Measurements from ENCODE around the gene TAOK3. TPM values are rescaled to one million over a fixed set of nuclear protein-coding genes. Genes with fewer than 3 reads are reported as not detected.

The TAOK3 gene
- total and polyA plus RNA-seq, 2 of the 4 experiments (the other 2 are of a cell fraction), result 26.3 to 54.5 TPM

GRCh38 chr12:118311666-118312065, 61.0 kb downstream of the TAOK3 start:
- Histone ChIP-seq H3K9me1 (ENCODE audit: insufficient read depth, low read length) (peaks cover 4% of the 10 kb centered on the region), H2BK5ac (ENCODE audit: low read depth, low read length, poor library complexity, severe bottlenecking) (peak overlapping the region; percentile 29), H3K4me1 (ENCODE audit: control insufficient read depth, insufficient read depth, low read length) (peaks cover 6% of the 10 kb centered on the region), H3K4ac (ENCODE audit: low read depth, low read length) (peak overlapping the region; percentile 60; the same call in 1 of the 2 replicates), H2BK120ac (ENCODE audit: low read depth, low read length) (peak overlapping the region; percentile 68; the same call in 1 of the 2 replicates), H3K14ac (replicated peaks; ENCODE audit: low read depth, low read length) (no peak overlapping the region; the same call in 1 of the 2 replicates), H3K4me2 (ENCODE audit: low read depth, low read length) (no peak overlapping the region), H3K9ac (ENCODE audit: low read depth, low read length) (no peak overlapping the region), H3K4me3 (ENCODE audit: insufficient read depth, low read depth, low read length) (no peak overlapping the region), H3K36me3 (ENCODE audit: control insufficient read depth, insufficient read depth, low read length) (no peaks in the 10 kb centered on the region; the same call in 1 of the 2 replicates), H2AK9ac (replicated peaks; ENCODE audit: low read depth, low read length, poor library complexity) (no peak overlapping the region), H3K27ac (ENCODE audit: insufficient read depth, low read length) (no peak overlapping the region), H2AFZ (replicated peaks; ENCODE audit: low read length, poor library complexity) (no peak overlapping the region), H3K56ac (ENCODE audit: extremely low read depth, insufficient read depth, low read length) (no peak overlapping the region), H4K91ac (ENCODE audit: insufficient read depth, low read depth, low read length) (peak overlapping the region; percentile 31; the same call in 1 of the 2 replicates), H2AK5ac (ENCODE audit: low read depth, low read length) (no peak overlapping the region), H4K5ac (ENCODE audit: low read depth, low read length) (no peak overlapping the region; the same call in 1 of the 2 replicates), H3K9me3 (ENCODE audit: control insufficient read depth, insufficient read depth, low read length) (no peaks in the 10 kb centered on the region), H4K8ac (ENCODE audit: low read depth in 2 of 2, low read length in 2 of 2) (peak overlapping the region in 1 of 2 experiments; percentile 19; a peak in 1 of 4 replicates), H3K18ac (ENCODE audit: low read depth, low read length) (peak overlapping the region; percentile 52; the same call in 1 of the 2 replicates), H3K79me1 (ENCODE audit: low read depth in 1 of 2, low read length in 2 of 2) (peaks cover 14 to 39% of the 10 kb centered on the region in 2 experiments; a peak in 3 of 4 replicates), H2BK15ac (ENCODE audit: low read depth, low read length) (no peak overlapping the region), H2BK20ac (ENCODE audit: low read depth, low read length) (0 out of 2 replicates have a peak overlapping the region, but pooled peaks have one; percentile 14), H3K23ac (ENCODE audit: low read depth, low read length) (0 out of 2 replicates have a peak overlapping the region, but pooled peaks have one; percentile 38), H4K20me1 (ENCODE audit: insufficient read depth, low read length) (peaks cover 4% of the 10 kb centered on the region; the same call in 1 of the 2 replicates), H3K27me3 (ENCODE audit: control insufficient read depth, insufficient read depth, low read length) (no peaks in the 10 kb centered on the region)
- no CpG with 5 or more reads among the region's 2 CpGs for WGBS, 2 experiments (ENCODE audit: extremely low coverage in 2 of 2, insufficient read length in 1 of 2)
- no peak for TF ChIP-seq BHLHE40 (IDR thresholded peaks at IDR 0.05; ENCODE audit: low read depth, low read length)
- TF ChIP-seq CTCF (conservative IDR thresholded peaks at IDR 0.05; ENCODE audit: low read depth, low read length), result no peak
- TF ChIP-seq CHD1 (IDR thresholded peaks at IDR 0.05; ENCODE audit: low read depth, low read length), result no peak
- TF ChIP-seq RFX5 (IDR thresholded peaks at IDR 0.05; ENCODE audit: low read depth, low read length), result no peak
- no peak for TF ChIP-seq POLR2A (IDR thresholded peaks at IDR 0.05; ENCODE audit: low read depth, low read length)
- no peak for TF ChIP-seq RAD21 (IDR thresholded peaks at IDR 0.05; ENCODE audit: low read length)
- TF ChIP-seq MAZ (IDR thresholded peaks at IDR 0.05; ENCODE audit: borderline replicate concordance, low read depth, low read length), result no peak
- TF ChIP-seq RCOR1 (IDR thresholded peaks at IDR 0.05; ENCODE audit: insufficient replicate concordance, low read length), result no peak
- TF ChIP-seq FOS (IDR thresholded peaks at IDR 0.05; ENCODE audit: low read depth, low read length), result no peak
- no peak for TF ChIP-seq NFE2L2 (IDR thresholded peaks at IDR 0.05; ENCODE audit: low read depth, low read length)
- TF ChIP-seq CEBPB (IDR thresholded peaks at IDR 0.05; ENCODE audit: low read depth, low read length), result no peak
- TF ChIP-seq USF2 (IDR thresholded peaks at IDR 0.05; ENCODE audit: low read depth, low read length), result no peak
- TF ChIP-seq, protein P1, sequence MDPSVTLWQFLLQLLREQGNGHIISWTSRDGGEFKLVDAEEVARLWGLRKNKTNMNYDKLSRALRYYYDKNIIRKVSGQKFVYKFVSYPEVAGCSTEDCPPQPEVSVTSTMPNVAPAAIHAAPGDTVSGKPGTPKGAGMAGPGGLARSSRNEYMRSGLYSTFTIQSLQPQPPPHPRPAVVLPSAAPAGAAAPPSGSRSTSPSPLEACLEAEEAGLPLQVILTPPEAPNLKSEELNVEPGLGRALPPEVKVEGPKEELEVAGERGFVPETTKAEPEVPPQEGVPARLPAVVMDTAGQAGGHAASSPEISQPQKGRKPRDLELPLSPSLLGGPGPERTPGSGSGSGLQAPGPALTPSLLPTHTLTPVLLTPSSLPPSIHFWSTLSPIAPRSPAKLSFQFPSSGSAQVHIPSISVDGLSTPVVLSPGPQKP (IDR thresholded peaks at IDR 0.05; ENCODE audit: borderline replicate concordance, low read depth, low read length), result no peak
- POLR2A ChIA-PET (ENCODE audit: unreplicated experiment), result interaction anchor here (0.6 kb wide), 1 partner anchor 45 kb away, joined by 6 read pairs; no protein-coding TSS in a partner anchor
- ATAC-seq (ENCODE audit: low read depth), result no peak
- no peak for DNase-seq
- CTCF ChIA-PET, result no interaction called here
- dilution Hi-C loops (cut with HindIII; ENCODE audit: low sequenced_read_pairs, unreplicated experiment) (no loop called here), intact Hi-C loops (cut with micrococcal nuclease) (no loop called here), in situ Hi-C loops (cut with MboI; ENCODE audit: low sequenced_read_pairs) (no loop called here)
- no TSS peak for BruUV-seq (replicated peaks)
